ENCODE measurements around the gene TRIM72. TPM values are rescaled to one million over a fixed set of nuclear protein-coding genes. Genes with fewer than 3 reads are reported as not detected.

Gene TRIM72
- total and polyA plus RNA-seq, 9 of the 15 experiments (the other 6 are each of a cell fraction or from before 2014, with no cell fraction given): under 0.01 TPM; not detected in 8

- TF ChIP-seq PHTF2 (CRISPR knock-in tag; IDR thresholded peaks at IDR 0.05) (no peak), ZBTB49 (CRISPR knock-in tag; IDR thresholded peaks at IDR 0.05; ENCODE audit: borderline replicate concordance) (no peak), TAF7 (tag; IDR thresholded peaks at IDR 0.05) (no peak), DPF2 (IDR thresholded peaks at IDR 0.05) (peak; percentile 52; the same call in 1 of the 2 replicates), TRIM28 (IDR thresholded peaks at IDR 0.05) (no peak), ZEB2 (IDR thresholded peaks at IDR 0.05) (0 out of 2 replicates have a peak, but pooled peaks have one; percentile 41), ZFPM2 (CRISPR knock-in tag; IDR thresholded peaks at IDR 0.05) (no peak), HDGF (IDR thresholded peaks at IDR 0.05) (no peak), RAD51 (IDR thresholded peaks at IDR 0.05; ENCODE audit: borderline replicate concordance, low read depth) (no peak), ZNF174 (CRISPR knock-in tag; IDR thresholded peaks at IDR 0.05) (no peak), L3MBTL2 (IDR thresholded peaks at IDR 0.05) (peak; percentile 76; the same call in 1 of the 2 replicates), GMEB1 (CRISPR knock-in tag; IDR thresholded peaks at IDR 0.05) (no peak), COPS2 (conservative IDR thresholded peaks at IDR 0.05) (no peak), NR3C1 (CRISPR knock-in tag; IDR thresholded peaks at IDR 0.05) (0 out of 2 replicates have a peak, but pooled peaks have one; percentile 21), NFRKB (IDR thresholded peaks at IDR 0.05; ENCODE audit: low read depth) (no peak), PPARD (CRISPR knock-in tag; IDR thresholded peaks at IDR 0.05) (no peak), STAT5A (IDR thresholded peaks at IDR 0.05; ENCODE audit: borderline replicate concordance, low read length) (no peak)
- TF ChIP-seq, protein P1, sequence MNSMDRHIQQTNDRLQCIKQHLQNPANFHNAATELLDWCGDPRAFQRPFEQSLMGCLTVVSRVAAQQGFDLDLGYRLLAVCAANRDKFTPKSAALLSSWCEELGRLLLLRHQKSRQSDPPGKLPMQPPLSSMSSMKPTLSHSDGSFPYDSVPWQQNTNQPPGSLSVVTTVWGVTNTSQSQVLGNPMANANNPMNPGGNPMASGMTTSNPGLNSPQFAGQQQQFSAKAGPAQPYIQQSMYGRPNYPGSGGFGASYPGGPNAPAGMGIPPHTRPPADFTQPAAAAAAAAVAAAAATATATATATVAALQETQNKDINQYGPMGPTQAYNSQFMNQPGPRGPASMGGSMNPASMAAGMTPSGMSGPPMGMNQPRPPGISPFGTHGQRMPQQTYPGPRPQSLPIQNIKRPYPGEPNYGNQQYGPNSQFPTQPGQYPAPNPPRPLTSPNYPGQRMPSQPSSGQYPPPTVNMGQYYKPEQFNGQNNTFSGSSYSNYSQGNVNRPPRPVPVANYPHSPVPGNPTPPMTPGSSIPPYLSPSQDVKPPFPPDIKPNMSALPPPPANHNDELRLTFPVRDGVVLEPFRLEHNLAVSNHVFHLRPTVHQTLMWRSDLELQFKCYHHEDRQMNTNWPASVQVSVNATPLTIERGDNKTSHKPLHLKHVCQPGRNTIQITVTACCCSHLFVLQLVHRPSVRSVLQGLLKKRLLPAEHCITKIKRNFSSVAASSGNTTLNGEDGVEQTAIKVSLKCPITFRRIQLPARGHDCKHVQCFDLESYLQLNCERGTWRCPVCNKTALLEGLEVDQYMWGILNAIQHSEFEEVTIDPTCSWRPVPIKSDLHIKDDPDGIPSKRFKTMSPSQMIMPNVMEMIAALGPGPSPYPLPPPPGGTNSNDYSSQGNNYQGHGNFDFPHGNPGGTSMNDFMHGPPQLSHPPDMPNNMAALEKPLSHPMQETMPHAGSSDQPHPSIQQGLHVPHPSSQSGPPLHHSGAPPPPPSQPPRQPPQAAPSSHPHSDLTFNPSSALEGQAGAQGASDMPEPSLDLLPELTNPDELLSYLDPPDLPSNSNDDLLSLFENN (IDR thresholded peaks at IDR 0.05; ENCODE audit: low read depth in 2 of 2, low read length in 2 of 2): no peak
- TF ChIP-seq, protein P2, sequence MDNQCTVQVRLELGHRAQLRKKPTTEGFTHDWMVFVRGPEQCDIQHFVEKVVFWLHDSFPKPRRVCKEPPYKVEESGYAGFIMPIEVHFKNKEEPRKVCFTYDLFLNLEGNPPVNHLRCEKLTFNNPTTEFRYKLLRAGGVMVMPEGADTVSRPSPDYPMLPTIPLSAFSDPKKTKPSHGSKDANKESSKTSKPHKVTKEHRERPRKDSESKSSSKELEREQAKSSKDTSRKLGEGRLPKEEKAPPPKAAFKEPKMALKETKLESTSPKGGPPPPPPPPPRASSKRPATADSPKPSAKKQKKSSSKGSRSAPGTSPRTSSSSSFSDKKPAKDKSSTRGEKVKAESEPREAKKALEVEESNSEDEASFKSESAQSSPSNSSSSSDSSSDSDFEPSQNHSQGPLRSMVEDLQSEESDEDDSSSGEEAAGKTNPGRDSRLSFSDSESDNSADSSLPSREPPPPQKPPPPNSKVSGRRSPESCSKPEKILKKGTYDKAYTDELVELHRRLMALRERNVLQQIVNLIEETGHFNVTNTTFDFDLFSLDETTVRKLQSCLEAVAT (IDR thresholded peaks at IDR 0.05): no peak
- TF ChIP-seq, protein P3, sequence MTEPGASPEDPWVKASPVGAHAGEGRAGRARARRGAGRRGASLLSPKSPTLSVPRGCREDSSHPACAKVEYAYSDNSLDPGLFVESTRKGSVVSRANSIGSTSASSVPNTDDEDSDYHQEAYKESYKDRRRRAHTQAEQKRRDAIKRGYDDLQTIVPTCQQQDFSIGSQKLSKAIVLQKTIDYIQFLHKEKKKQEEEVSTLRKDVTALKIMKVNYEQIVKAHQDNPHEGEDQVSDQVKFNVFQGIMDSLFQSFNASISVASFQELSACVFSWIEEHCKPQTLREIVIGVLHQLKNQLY (CRISPR knock-in tag; conservative IDR thresholded peaks at IDR 0.05): no peak
Observed at GRCh38 chr16:31214708-31215286, 878 bp downstream of the TRIM72 start (continued).

Measured in K562 (cell line).